K562 (cell line): ENCODE measurements around the gene RBM34. TPM values are rescaled to one million over a fixed set of nuclear protein-coding genes. Genes with fewer than 3 reads are reported as not detected.

Experiments
- ATF2 ChIP-seq: sonication (generic); formaldehyde crosslinking; IDR thresholded peaks from 2 replicates; pipeline ENCODE4 v1.8.1; 2022; ENCODE audit warnings: missing genetic modification reagents
- CBX8 ChIP-seq: fragments of 200-600 bp; sonication (generic); IDR thresholded peaks from 2 replicates; pipeline ENCODE4 v1.6.1; 2012; ENCODE audit warnings: borderline replicate concordance, mixed run types, low read depth, mild to moderate bottlenecking, moderate library complexity, mixed read lengths, low read length, control low read depth, inconsistent platforms; ENCODE audit not compliant: poor library complexity, severe bottlenecking; ENCODE audit errors: extremely low read depth
- CREM ChIP-seq: IDR thresholded peaks from 2 replicates; pipeline ENCODE4 v1.6.1; 2014; ENCODE audit warnings: antibody characterized with exemption, low read depth
- DACH1 ChIP-seq: fragments of 450-650 bp; IDR thresholded peaks from 2 replicates; pipeline ENCODE4 v1.6.1; 2018; ENCODE audit not compliant: partially characterized antibody
- FOXA3 ChIP-seq, 2 experiments: fragments of 450-650 bp in 1 of 2; sonication (generic) in 1 of 2; formaldehyde crosslinking; IDR thresholded peaks in 1 of 2; conservative IDR thresholded peaks in 1 of 2; 2 replicates each; pipeline versions ENCODE4 v1.4.0 to v1.8.0; 2020 to 2022; ENCODE audit warnings: mild to moderate bottlenecking in 2 of 2, missing genetic modification reagents in 1 of 2
- MBD1 ChIP-seq: fragments of 250-450 bp; sonication (Bioruptor Pico); IDR thresholded peaks from 2 replicates; pipeline ENCODE4 v1.8.0; 2022; ENCODE audit warnings: inconsistent platforms
- MYBL2 ChIP-seq, 2 experiments: fragments of 450-650 bp in 1 of 2; sonication (generic) in 1 of 2; formaldehyde crosslinking in 1 of 2; IDR thresholded peaks; 2 replicates each; pipeline versions ENCODE4 v1.6.1 to v1.8.1; 2017 to 2022; ENCODE audit warnings: borderline replicate concordance in 1 of 2, inconsistent platforms in 1 of 2, low read depth in 1 of 2, mild to moderate bottlenecking in 1 of 2, missing genetic modification reagents in 1 of 2, moderate library complexity in 1 of 2
- NCOA1 ChIP-seq: fragments of 450-650 bp; IDR thresholded peaks from 2 replicates; pipeline ENCODE4 v1.6.1; 2016; ENCODE audit warnings: low read depth
- NEUROD1 ChIP-seq: fragments of 150-350 bp; IDR thresholded peaks from 2 replicates; pipeline ENCODE4 v1.6.1; 2014; ENCODE audit warnings: borderline replicate concordance, low read length, low read depth; ENCODE audit not compliant: partially characterized antibody
- NFE2 ChIP-seq: IDR thresholded peaks from 2 replicates; pipeline ENCODE4 v1.6.1; 2014; ENCODE audit warnings: antibody characterized with exemption, low read depth
- NR2C1 ChIP-seq, 2 experiments: fragments of 450-650 bp; IDR thresholded peaks; 2 replicates each; pipeline ENCODE4 v1.6.1; 2017; ENCODE audit warnings: mild to moderate bottlenecking in 2 of 2, antibody characterized with exemption in 1 of 2, inconsistent platforms in 1 of 2, missing compliant biosample characterization in 1 of 2, missing genetic modification characterization in 1 of 2
- TAL1 ChIP-seq: fragments of 450-650 bp; IDR thresholded peaks from 2 replicates; pipeline ENCODE4 v1.6.1; 2016; ENCODE audit warnings: mild to moderate bottlenecking
- polyA plus RNA-seq, 8 experiments: library from polyadenylated mRNA; depleted of rRNA in 4 of 8; stranded (reverse) in 5 of 8; unstranded in 3 of 8; fragments of >200 nt; fragmentation: Nextera tagmentation in 2 of 8; fragmentation: Illumina TruSeq in 1 of 8; extraction: Ambion mirVana in 2 of 8; extraction: Trizol in 1 of 8; gene quantifications; 2 replicates each; pipeline versions ENCODE4 v1.2.1 to v1.2.3, GENCODE V29; 2011 to 2014; ENCODE audit warnings: inconsistent platforms in 1 of 8, missing spikeins in 1 of 8
- total RNA-seq, 7 experiments: library from RNA; depleted of rRNA in 6 of 7; stranded (reverse); fragments of >200 nt in 6 of 7; fragmentation: Illumina TruSeq in 2 of 7; extraction: Trizol in 2 of 7; gene quantifications; 2 replicates each; pipeline versions ENCODE4 v1.2.1 to v1.2.3, GENCODE V29; 2011 to 2021; ENCODE audit warnings: low replicate concordance in 1 of 7
- TF ChIP-seq, protein P1 (sequence below): fragments of 250-450 bp; sonication (Bioruptor Pico); IDR thresholded peaks from 2 replicates; pipeline ENCODE4 v1.5.1; 2021; ENCODE audit warnings: mild to moderate bottlenecking
- TF ChIP-seq, protein P2 (sequence below): fragments of 450-650 bp; IDR thresholded peaks from one replicate; pipeline ENCODE4 v1.6.1; 2018; ENCODE audit warnings: mild to moderate bottlenecking, moderate library complexity; ENCODE audit not compliant: partially characterized antibody
- TF ChIP-seq, protein P3 (sequence below): fragments of 450-650 bp; formaldehyde crosslinking; IDR thresholded peaks from 2 replicates; pipeline ENCODE4 v1.4.0; 2020; ENCODE audit warnings: mild to moderate bottlenecking

RBM34 gene
- total and polyA plus RNA-seq, 9 of the 15 experiments (the other 6 are each of a cell fraction or from before 2014, with no cell fraction given) = 64.0 to 178 (median 124) TPM

GRCh38 chr1:235128456-235129328 is 32.4 kb downstream of the RBM34 start, which contains the start of gene TOMM20 (continued):
- TF ChIP-seq NFE2 (no peak; the same call in 1 of the 2 replicates), DACH1 (no peak), MBD1 (CRISPR knock-in tag) (peak; percentile 97), MYBL2 (IDR thresholded peaks at IDR 0.05; ENCODE audit: low read depth) (peak; percentile 73), MYBL2 (CRISPR knock-in tag; IDR thresholded peaks at IDR 0.05; ENCODE audit: borderline replicate concordance) (no peak), CBX8 (no peak), NR2C1 (IDR thresholded peaks at IDR 0.05) (peak; percentile 49), NR2C1 (tag; IDR thresholded peaks at IDR 0.05) (0 out of 2 replicates have a peak, but pooled peaks have one; percentile 22), FOXA3 (CRISPR knock-in tag; conservative IDR thresholded peaks at IDR 0.05 in 1 of 2, IDR thresholded peaks at IDR 0.05 in 1 of 2) (0 out of 4 replicates have a peak, but pooled peaks of 1 of the 2 experiments have one; percentile 72), TAL1 (no peak), ATF2 (peak; percentile 32; the same call in 1 of the 2 replicates), NCOA1 (0 out of 2 replicates have a peak, but pooled peaks have one; percentile 36), NEUROD1 (peak; percentile 49), CREM (peak; percentile 95)
- TF ChIP-seq, protein P1, sequence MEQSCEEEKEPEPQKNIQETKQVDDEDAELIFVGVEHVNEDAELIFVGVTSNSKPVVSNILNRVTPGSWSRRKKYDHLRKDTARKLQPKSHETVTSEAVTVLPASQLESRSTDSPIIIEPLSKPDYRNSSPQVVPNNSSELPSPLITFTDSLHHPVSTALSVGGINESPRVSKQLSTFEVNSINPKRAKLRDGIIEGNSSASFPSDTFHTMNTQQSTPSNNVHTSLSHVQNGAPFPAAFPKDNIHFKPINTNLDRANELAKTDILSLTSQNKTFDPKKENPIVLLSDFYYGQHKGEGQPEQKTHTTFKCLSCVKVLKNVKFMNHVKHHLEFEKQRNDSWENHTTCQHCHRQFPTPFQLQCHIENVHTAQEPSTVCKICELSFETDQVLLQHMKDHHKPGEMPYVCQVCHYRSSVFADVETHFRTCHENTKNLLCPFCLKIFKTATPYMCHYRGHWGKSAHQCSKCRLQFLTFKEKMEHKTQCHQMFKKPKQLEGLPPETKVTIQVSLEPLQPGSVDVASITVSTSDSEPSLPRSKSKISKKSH (CRISPR knock-in tag) = no peak
- TF ChIP-seq, protein P2, sequence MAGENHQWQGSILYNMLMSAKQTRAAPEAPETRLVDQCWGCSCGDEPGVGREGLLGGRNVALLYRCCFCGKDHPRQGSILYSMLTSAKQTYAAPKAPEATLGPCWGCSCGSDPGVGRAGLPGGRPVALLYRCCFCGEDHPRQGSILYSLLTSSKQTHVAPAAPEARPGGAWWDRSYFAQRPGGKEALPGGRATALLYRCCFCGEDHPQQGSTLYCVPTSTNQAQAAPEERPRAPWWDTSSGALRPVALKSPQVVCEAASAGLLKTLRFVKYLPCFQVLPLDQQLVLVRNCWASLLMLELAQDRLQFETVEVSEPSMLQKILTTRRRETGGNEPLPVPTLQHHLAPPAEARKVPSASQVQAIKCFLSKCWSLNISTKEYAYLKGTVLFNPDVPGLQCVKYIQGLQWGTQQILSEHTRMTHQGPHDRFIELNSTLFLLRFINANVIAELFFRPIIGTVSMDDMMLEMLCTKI = no peak
- TF ChIP-seq, protein P3, sequence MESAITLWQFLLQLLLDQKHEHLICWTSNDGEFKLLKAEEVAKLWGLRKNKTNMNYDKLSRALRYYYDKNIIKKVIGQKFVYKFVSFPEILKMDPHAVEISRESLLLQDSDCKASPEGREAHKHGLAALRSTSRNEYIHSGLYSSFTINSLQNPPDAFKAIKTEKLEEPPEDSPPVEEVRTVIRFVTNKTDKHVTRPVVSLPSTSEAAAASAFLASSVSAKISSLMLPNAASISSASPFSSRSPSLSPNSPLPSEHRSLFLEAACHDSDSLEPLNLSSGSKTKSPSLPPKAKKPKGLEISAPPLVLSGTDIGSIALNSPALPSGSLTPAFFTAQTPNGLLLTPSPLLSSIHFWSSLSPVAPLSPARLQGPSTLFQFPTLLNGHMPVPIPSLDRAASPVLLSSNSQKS (CRISPR knock-in tag) = no peak
